Measurements from ENCODE around the gene LSS. TPM values are rescaled to one million over a fixed set of nuclear protein-coding genes. Genes with fewer than 3 reads are reported as not detected.

LSS gene
- 53.6 and 59.7 TPM in 2 replicates for total RNA-seq

GRCh38 chr21:46228345-46229051 is at the start of gene LSS:
LSS (minus strand) TSS chr21:46228774; CDS start chr21:46228745, 29 bp downstream.

DNA sequence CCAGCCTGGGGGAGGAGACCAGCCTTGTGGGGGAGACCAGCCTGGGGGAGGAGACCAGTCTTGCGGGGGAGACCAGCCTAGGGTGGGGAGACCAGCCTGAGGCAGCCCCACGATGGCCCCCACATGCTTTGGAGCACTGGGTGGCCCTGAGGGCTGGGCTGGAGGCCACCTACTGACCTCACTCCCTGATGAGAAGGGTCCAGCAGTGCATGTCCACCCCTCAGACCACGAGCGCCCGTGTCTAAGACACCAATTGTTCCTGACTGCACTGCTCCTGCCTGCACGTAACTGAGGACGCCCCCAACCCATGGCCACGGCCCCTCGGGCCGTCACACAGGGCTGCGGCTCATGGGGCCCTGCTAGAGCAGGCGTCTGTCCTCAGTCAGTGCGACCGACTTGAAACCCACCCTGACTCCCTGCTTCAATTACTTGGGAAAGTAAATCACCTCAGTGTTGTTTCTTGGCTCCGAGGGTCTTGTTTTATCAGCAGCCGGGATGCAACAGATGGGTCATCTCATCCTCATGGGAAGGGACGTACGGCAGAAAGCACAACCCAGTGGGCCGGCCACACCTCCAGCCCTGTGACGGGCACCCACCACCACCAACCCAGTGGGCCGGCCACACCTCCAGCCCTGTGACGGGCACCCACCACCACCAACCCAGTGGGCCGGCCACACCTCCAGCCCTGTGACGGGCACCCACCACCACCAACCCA is 44.5 kb downstream of the LSS start, which contains the start of gene SPATC1L:
TSS of gene SPATC1L (minus strand) at position 550 of the 715 bp plus-strand sequence. CDS start 1,643 bp downstream, outside the sequence.

DNA sequence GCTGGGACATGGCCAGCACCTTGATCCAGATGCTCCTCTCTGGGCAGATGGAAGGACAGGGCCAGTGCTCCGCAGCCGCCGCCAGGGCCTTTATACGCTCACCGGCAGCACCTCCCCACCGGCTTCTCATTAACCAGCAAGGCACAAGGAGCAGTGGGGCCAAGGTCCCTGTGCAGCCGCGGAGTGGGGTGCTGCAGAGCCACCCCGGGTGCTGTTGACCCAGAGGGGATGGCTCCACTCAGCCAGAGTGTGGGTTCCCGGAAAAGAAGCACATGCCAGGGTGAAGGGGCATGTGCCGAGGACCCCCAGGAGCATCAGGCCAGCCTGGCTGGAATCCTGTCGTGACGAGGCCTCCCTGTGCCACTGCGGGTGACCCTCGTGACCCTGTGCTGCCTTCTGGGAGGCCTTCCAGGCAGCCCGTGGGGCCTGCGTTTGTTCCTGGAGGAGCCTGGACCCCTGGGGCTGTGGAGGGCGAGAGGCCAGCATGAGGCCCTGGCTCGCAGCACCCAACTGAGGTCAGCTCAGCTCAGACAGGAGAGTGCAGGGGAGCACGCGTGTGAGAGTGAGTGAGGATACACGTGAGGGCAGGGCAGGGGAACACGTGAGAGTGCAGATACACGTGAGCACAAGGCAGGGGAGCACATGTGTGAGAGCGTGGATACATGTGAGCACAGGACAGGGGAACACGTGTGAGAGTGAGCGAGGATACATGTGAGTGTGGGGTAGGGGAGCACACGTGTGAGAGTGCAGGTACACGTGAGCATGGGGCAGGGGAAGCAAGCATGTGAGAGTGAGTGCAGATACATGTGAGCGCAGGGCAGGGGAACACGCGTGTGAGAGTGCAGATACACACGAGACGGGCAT is 72.8 kb downstream of the LSS start, which contains the start of gene FTCD:
TSS of gene FTCD (minus strand) at position 66 of the 864 bp plus-strand sequence. CDS start at position 10, 56 bp downstream.

Other genes starting within 250 kb of the LSS start
- gene COL6A1, start 247.0 kb downstream of the LSS start, total RNA-seq = 1,285 and 1,468 TPM in 2 replicates
- 1,072 and 1,206 TPM in 2 replicates for gene COL6A2, start 130.7 kb downstream of the LSS start, total RNA-seq
- gene FTCD, start 73.2 kb downstream of the LSS start, total RNA-seq = 0.11 TPM in 1 of 2 replicates, not detected in the other
- 2.4 and 4.7 TPM in 2 replicates for gene SPATC1L, start 44.3 kb downstream of the LSS start, total RNA-seq
- gene MCM3AP, start 56.8 kb upstream of the LSS start, total RNA-seq = 71.5 and 72.8 TPM in 2 replicates
- gene YBEY, start 57.6 kb upstream of the LSS start, total RNA-seq = 14.8 and 18.8 TPM in 2 replicates
- 2.9 and 3.8 TPM in 2 replicates for gene C21orf58, start 95.1 kb upstream of the LSS start, total RNA-seq
- gene PCNT, start 95.4 kb upstream of the LSS start, total RNA-seq = 22.7 and 29.5 TPM in 2 replicates
- 29.8 and 30.8 TPM in 2 replicates for gene DIP2A, start 230.1 kb upstream of the LSS start, total RNA-seq

Measured in articular chondrocyte of knee joint (primary cell).